ENCODE measurements around the gene ARMC7.
"Not testable (repeated sequence)": the region's sequence is repeated elsewhere in the genome, so short reads cannot be mapped to it uniquely, and the experiment has no call there.

Gene ARMC7

GRCh38 chr17:75109407-75110233, at the start of gene ARMC7:
TSS of gene ARMC7 (plus strand) at chr17:75109969. CDS start at chr17:75110289, 320 bp downstream.
- DNase-seq = peak in 12 of 14 donors; percentile 44 to 88 (median 76)

GRCh38 chr17:75060434-75061054, 49.2 kb upstream of the ARMC7 start:
- DNase-seq = peak in 2 of 14 donors; percentile 10 to 54

GRCh38 chr17:75061055-75061438, 48.7 kb upstream of the ARMC7 start:
- DNase-seq = no peak

GRCh38 chr17:75061618-75062017, 48.2 kb upstream of the ARMC7 start:
- DNase-seq = no peak

GRCh38 chr17:75063201-75063600, 46.6 kb upstream of the ARMC7 start:
- no peak for DNase-seq

GRCh38 chr17:75063626-75064025, 46.1 kb upstream of the ARMC7 start:
- DNase-seq = no peak

- DNase-seq = no peak
These were observed 45.7 kb upstream of the ARMC7 start for GRCh38 chr17:75064040-75064439.

- no peak for DNase-seq
These were observed 45.3 kb upstream of the ARMC7 start for GRCh38 chr17:75064460-75064859.

GRCh38 chr17:75064867-75065561, 44.8 kb upstream of the ARMC7 start:
- no peak for DNase-seq

- no peak for DNase-seq
These were observed 44.1 kb upstream of the ARMC7 start for GRCh38 chr17:75065562-75066151.

DNA sequence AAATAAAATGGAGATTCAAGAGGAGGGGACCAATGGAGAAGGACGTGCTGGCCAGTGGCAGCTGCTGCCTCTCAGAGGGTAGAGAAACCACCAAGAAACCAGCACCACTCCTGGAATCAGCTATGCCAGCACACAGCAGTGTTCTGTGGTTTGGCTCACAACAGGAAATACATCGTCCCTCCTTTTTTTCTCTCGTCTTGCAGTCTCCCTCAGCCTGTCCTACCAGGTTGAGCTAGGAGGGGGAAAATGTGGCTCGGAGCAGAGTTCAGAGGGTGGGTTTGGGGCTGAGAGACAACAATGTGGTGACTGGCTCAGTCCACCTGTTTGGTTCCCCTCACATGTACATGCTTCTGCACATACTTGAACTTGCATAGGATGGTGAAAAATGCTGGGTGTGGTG, 41.9 kb upstream of the ARMC7 start:
- no peak for DNase-seq

- DNase-seq = no peak
These were observed 41.0 kb upstream of the ARMC7 start for GRCh38 chr17:75068750-75069149.

DNA sequence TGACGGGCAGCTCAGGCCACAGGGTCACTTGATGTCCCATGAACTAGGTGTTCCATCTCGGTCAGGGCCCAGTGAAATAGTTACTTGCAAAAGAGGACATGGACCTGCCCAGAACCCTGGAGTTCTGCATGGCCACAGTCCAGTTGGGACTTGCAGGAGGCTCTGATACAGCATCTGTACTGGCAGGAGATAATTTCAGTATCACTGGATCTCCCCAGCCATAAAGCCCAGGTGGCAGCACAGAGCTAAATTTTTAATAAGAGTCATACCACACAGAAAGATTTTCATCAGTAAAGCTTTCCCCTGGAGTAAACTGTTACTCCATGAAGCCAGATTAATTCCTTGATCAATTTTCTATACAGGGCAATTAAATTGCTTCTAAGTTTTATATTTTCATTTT, 40.0 kb upstream of the ARMC7 start:
- peak in 1 of 14 donors; percentile 33 for DNase-seq

DNA sequence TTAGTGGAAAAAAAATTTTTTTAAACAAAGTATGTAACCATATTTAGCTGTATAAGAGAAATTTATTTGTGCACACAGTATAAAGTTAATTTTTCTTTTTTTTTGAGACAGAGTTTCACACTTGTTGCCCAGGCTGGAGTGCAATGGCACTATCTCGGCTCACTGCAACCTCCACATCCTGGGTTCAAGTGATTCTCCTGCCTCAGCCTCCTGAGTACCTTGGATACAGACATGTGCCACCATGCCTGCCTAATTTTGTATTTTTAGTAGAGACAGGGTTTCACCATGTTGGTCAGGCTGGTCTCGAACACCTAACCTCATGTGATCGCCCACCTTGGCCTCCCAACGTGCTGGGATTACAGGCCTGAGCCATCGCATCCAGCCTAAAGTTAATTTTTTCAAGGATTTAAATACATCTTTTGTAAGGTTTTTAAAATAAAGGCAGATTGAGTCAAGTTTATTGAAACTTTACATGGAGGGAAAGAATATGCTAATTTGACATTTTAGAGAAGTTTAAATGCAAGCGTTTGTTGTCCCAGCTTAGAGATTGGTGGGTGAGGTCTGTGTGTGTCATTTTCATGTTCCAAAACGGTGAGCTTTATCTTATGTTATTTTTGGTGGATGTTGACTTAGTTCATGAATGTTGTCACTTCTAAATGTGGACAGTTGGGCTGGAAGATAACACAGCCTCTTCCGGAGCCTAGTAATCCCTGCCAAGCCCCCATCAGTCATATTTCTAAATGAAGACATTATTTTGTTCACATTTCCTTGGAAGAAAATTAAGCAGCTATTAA, 38.1 kb upstream of the ARMC7 start:
- not testable (repeated sequence) for DNase-seq

DNA sequence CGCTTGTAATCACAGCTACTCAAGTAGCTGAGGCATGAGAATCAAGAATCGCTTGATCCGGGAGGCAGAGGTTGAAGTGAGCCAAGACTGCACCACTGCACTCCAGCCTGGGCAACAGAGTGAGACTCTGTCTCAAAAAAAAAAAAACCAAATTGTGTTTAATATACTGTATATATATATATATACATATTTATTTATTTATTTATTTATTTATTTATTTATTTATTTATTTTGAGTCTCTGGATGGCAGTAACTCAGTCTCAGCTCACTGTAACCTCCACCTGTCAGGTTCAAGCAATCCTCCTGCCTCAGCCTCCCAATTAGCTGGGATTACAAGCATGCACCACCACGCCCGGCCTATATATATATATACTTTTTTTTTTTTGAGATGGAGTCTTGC, 36.9 kb upstream of the ARMC7 start:
- not testable (repeated sequence) for DNase-seq

- DNase-seq = no peak
These were observed 36.1 kb upstream of the ARMC7 start for GRCh38 chr17:75073618-75074047.

- DNase-seq = no peak
These were observed 35.2 kb upstream of the ARMC7 start for GRCh38 chr17:75074532-75074931.

GRCh38 chr17:75075597-75076336, 34.0 kb upstream of the ARMC7 start:
- DNase-seq = peak in 1 of 14 donors; percentile 53

DNA sequence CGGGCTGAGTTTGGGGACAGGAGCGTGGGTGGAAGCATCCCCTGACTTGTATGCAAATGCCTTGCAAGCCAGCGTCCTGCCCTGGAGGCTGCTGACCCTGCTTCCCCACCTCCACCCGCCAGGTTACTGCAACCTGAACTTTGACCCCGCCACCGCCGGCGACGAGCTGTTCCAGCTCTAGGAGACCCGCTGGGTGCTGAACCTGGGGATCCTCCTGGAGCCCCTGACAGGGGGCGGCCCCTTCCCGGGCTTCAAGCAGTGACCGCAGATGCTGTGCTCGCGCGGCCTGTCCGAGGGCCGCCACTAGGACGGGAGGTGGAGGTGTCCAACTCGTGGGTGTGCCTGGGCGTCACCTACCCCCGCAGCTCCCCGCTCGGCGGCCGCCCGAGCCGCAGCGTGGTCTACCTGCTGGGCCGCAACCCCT, 32.7 kb upstream of the ARMC7 start:
- no peak for DNase-seq

GRCh38 chr17:75077496-75078283, 32.1 kb upstream of the ARMC7 start:
- DNase-seq = peak in 6 of 14 donors; percentile 19 to 60 (median 36)

Measured in C1 segment of cervical spinal cord (tissue), 14 donors.